Uterus (tissue), 4 donors: Measurements from ENCODE around the gene CDC42EP4. TPM values are rescaled to one million over a fixed set of nuclear protein-coding genes. Genes with fewer than 3 reads are reported as not detected.
"Not testable (repeated sequence)": the region's sequence is repeated elsewhere in the genome, so short reads cannot be mapped to it uniquely, and the experiment has no call there.

ENCODE experiments used
- DNase-seq, 2 donors: peaks; one replicate each; pipeline ENCODE4 v3.0.0-alpha.2; 2019 to 2020
- H3K27ac ChIP-seq, 2 donors: fragments of 200-600 bp; sonication (generic); 1 replicate in 1 of 2; 2 replicates in 1 of 2; pipeline ENCODE4 v1.5.1; 2016 to 2018
- H3K27me3 ChIP-seq, 2 donors: fragments of 200-600 bp; sonication (generic); one replicate each; pipeline ENCODE4 v1.5.1; 2018 to 2019; ENCODE audit warnings: control low read depth in 1 of 2
- H3K36me3 ChIP-seq, 2 donors: fragments of 200-600 bp; sonication (generic); one replicate each; pipeline ENCODE4 v1.5.1; 2019; ENCODE audit warnings: control low read depth in 1 of 2
- H3K4me1 ChIP-seq, 2 donors: fragments of 200-600 bp; sonication (generic); one replicate each; pipeline ENCODE4 v1.5.1; 2018 to 2019; ENCODE audit warnings: control low read depth in 1 of 2
- H3K4me3 ChIP-seq, 2 donors: fragments of 200-600 bp; sonication (generic); 1 replicate in 1 of 2; 2 replicates in 1 of 2; pipeline ENCODE4 v1.5.1; 2018 to 2019; ENCODE audit warnings: mild to moderate bottlenecking in 1 of 2
- H3K9me3 ChIP-seq, 2 donors: fragments of 200-600 bp; sonication (generic); one replicate each; pipeline ENCODE4 v1.5.1; 2019; ENCODE audit warnings: control low read depth in 1 of 2
- POLR2A ChIP-seq, 2 donors: fragments of 450-650 bp; IDR thresholded peaks; one replicate each; pipeline ENCODE4 v1.6.1; 2016; ENCODE audit warnings: antibody characterized with exemption in 2 of 2, mild to moderate bottlenecking in 1 of 2, moderate library complexity in 1 of 2
- intact Hi-C: fragments of 100-400 bp; cut with DNase I; formaldehyde crosslinking; loops from one replicate; pipeline ENCODE4 v1.15.1; 2023; ENCODE audit warnings: low total_unique reads
- total RNA-seq, 4 donors: library from RNA; depleted of rRNA in 3 of 4; stranded (reverse); fragments of >200 nt in 3 of 4; gene quantifications; one replicate each; pipeline versions ENCODE4 v1.1.0 to v1.2.4, GENCODE V29; 2014 to 2023
- TF ChIP-seq, protein P1 (sequence below), 4 experiments: fragments of 200-600 bp in 2 of 4; fragments of 450-650 bp in 2 of 4; sonication (generic) in 2 of 4; IDR thresholded peaks; one replicate each; pipeline ENCODE4 v1.5.1; 2016 to 2019; ENCODE audit warnings: antibody characterized with exemption in 4 of 4, mild to moderate bottlenecking in 2 of 4, moderate library complexity in 1 of 4
- donor health status: DM: yes; HTN: yes; CAD: no.

The CDC42EP4 gene
- total RNA-seq, 4 donors from 2014 or later, result 26.6 to 131 (median 70.7) TPM

DNA sequence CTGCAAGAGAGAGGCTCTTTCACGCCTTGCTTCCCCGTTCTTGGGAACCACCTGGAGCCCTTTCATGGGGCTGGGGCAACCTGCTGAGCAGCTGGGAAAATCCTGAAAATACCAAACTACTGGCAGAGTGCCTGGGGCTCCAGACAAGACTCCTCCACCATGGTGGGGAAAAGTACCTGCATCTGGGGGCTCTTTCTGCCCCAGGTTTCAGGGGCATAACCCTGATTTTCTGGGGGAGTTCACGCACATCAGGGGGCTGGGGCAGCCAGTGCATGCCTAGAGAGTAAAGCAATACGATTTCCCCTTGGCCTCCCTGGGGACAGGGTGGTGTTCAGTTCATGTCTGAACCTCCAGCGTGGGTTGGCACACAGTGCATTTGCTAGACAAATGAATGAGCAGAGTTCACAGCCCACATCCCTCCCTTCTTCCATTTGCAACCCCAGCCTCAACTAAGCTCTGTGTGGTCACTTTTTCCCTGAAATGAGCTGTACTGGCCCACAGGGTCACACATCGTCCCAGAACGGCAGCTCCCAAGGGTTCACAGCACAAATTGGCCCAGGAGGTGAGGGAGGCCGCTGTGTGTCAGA is 5.2 kb upstream of the CDC42EP4 start:
- no peak for DNase-seq
- no peaks in the 10 kb centered on the region for H3K9me3 ChIP-seq
- no peaks in the 10 kb centered on the region for H3K36me3 ChIP-seq
- no peak overlapping the region for H3K4me3 ChIP-seq
- H3K27me3 ChIP-seq, result no peaks in the 10 kb centered on the region
- no peak for TF ChIP-seq POLR2A (IDR thresholded peaks at IDR 0.05)
- TF ChIP-seq, protein P1, sequence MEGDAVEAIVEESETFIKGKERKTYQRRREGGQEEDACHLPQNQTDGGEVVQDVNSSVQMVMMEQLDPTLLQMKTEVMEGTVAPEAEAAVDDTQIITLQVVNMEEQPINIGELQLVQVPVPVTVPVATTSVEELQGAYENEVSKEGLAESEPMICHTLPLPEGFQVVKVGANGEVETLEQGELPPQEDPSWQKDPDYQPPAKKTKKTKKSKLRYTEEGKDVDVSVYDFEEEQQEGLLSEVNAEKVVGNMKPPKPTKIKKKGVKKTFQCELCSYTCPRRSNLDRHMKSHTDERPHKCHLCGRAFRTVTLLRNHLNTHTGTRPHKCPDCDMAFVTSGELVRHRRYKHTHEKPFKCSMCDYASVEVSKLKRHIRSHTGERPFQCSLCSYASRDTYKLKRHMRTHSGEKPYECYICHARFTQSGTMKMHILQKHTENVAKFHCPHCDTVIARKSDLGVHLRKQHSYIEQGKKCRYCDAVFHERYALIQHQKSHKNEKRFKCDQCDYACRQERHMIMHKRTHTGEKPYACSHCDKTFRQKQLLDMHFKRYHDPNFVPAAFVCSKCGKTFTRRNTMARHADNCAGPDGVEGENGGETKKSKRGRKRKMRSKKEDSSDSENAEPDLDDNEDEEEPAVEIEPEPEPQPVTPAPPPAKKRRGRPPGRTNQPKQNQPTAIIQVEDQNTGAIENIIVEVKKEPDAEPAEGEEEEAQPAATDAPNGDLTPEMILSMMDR (IDR thresholded peaks at IDR 0.05), result no peak
- no peak overlapping the region for H3K27ac ChIP-seq
- H3K4me1 ChIP-seq, result no peaks in the 10 kb centered on the region
- intact Hi-C loops, result loop anchor here (10.0 kb wide), 1 partner anchor 62 kb away; no protein-coding TSS in a partner anchor

DNA sequence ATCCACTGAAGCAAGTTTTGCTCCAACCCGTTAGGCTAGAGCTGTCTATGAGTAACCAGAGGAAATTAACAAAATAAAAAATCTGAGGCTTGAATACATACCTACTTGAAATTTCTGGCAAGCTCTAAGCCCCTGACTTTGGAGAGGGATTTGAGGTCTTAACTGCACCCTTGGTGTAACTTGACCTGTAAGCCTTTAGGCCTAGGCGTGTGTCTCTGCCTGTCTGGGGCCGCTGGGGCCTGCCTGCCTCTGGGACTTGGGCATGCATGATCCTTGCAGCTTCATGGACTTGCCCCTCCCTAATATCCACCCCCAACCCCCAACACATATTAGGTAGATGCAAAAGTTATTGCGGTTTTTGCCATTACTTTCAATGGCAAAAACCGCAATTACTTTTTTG is 3.7 kb upstream of the CDC42EP4 start:
- TF ChIP-seq POLR2A (IDR thresholded peaks at IDR 0.05), result no peak
- TF ChIP-seq, protein P1 (IDR thresholded peaks at IDR 0.05), result no peak

DNA sequence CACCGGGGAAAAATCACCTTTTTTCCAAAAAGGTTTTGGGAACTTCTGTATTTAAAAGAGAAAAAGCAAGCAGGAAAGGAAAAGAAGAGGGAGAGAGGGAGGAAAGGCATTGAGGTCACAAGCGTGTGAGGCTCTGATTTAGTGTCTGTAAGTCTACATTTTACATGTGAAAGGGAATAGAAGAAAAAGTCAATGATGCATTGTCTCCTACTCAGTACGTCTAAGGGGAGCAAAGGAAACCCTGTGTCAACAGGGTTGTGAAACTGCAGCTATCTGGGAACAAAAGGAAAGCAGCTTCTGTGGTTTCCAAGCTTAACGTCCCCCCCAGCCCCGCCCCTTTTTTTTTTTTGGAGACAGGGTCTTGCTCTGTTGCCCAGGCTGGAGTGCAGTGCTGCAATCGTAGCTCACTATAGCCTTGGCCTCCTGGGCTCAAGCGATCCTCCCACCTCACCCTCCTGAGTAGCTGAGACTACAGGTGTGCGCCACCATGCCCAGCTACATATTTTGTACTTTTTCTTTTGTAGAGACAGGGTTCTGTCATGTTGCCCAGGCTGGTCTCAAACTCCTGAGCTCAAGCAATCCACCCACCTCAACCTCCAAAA is 1.8 kb upstream of the CDC42EP4 start:
- no peak for DNase-seq
- intact Hi-C loops, result loop anchor here (10.0 kb wide), 1 partner anchor 59 kb away; no protein-coding TSS in a partner anchor
- Histone ChIP-seq H3K27ac (no peak overlapping the region), H3K9me3 (no peaks in the 10 kb centered on the region), H3K4me3 (no peak overlapping the region), H3K4me1 (no peaks in the 10 kb centered on the region), H3K27me3 (no peaks in the 10 kb centered on the region), H3K36me3 (no peaks in the 10 kb centered on the region)
- TF ChIP-seq, protein P1 (IDR thresholded peaks at IDR 0.05), result no peak
- no peak for TF ChIP-seq POLR2A (IDR thresholded peaks at IDR 0.05)

More for the DNA sequence above, 3.7 kb upstream of the CDC42EP4 start:
- no peaks in the 10 kb centered on the region for H3K36me3 ChIP-seq
- H3K27me3 ChIP-seq, result no peaks in the 10 kb centered on the region
- H3K4me3 ChIP-seq, result no peak overlapping the region
- no peaks in the 10 kb centered on the region for H3K9me3 ChIP-seq
- no peaks in the 10 kb centered on the region for H3K4me1 ChIP-seq
- intact Hi-C loops, result loop anchor here (10.0 kb wide), 1 partner anchor 61 kb away; no protein-coding TSS in a partner anchor
- H3K27ac ChIP-seq, result no peak overlapping the region
- DNase-seq, result no peak

GRCh38 chr17:73312887-73313286 is 1.1 kb upstream of the CDC42EP4 start:
- H3K27me3 ChIP-seq, DNase-seq, H3K9me3 ChIP-seq, H3K4me3 ChIP-seq, H3K36me3 ChIP-seq, H3K4me1 ChIP-seq: not testable (repeated sequence)
- peak overlapping the region in 1 of 2 donors; percentile 97 for H3K27ac ChIP-seq
- intact Hi-C loops, result loop anchor here (10.0 kb wide), 1 partner anchor 58 kb away; no protein-coding TSS in a partner anchor

DNA sequence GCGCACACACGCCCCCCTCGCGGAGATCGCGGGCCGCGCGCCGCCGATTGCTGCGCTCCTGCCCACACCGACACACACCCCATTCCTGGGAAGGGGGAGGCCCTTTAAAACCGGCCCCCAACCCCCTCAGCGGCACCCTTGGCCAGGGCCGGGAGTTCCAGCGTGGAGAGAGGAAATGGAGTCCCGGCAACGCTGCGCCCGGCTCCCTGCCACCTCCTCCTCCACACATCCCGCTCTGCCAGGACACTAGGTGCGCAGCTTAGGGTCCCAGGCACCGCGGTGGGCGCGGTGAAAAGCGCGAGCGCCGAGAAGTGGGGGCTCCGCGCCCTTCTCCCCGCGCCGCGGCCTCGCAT is 397 bp downstream of the CDC42EP4 start:
- Histone ChIP-seq H3K9me3 (no peaks in the 10 kb centered on the region), H3K4me1 (no peaks in the 10 kb centered on the region), H3K27me3 (no peaks in the 10 kb centered on the region), H3K36me3 (no peaks in the 10 kb centered on the region), H3K4me3 (peak overlapping the region; percentile 68 to 98), H3K27ac (peak overlapping the region; percentile 97 to 99)
- no peak for DNase-seq
- intact Hi-C loops, result loop anchor here (10.0 kb wide), 1 partner anchor 57 kb away; no protein-coding TSS in a partner anchor
- TF ChIP-seq, protein P1 (IDR thresholded peaks at IDR 0.05), result no peak
- TF ChIP-seq POLR2A (IDR thresholded peaks at IDR 0.05), result no peak
